ENCODE results near the gene CBR1. TPM values are rescaled to one million over a fixed set of nuclear protein-coding genes. Genes with fewer than 3 reads are reported as not detected.
"Not testable (repeated sequence)": the region's sequence is repeated elsewhere in the genome, so short reads cannot be mapped to it uniquely, and the experiment has no call there.

CBR1 gene
- total and polyA plus RNA-seq, 7 donors, result 102 to 264 (median 180) TPM

DNA sequence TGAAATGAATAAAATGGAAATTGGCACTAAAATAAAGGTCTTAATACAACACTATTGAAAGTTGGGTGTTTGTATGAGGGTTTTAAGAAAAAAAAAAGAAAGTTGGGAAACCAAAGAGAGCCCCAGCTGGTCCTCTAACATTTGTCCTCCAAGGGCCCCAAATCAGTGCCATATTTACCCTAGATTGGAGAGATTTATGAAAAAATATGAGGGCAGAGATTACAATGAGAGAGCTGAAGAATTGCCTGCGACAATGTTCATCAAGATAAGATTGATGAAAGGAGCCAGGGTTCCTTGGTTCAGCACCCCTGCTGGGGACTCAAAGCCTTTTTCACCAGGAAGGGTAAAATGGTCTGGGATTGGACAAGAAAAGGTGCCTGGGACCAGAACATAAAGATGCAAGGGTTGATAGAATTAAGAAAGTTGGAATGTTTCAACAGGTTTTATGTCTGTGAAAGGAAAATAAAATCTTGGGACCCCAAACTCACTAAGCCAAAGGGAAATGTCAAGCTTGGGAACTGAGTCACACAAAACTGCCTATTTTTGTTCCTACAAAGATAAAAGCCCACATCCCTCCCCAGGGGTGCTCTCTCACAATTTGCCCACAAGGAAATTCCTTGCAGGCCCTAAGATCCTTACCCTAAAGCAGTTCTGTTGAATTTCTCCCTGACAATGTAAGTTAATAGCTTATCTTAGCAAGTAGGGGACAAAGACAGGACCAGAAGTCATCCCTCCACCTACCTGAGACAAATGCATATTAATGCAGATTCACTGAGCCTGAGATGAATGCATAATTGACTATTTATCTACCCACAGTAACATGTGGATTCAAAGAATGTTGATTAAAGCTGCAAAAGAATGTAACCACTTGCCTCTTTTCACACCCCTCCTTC is 26.8 kb downstream of the CBR1 start:
- Histone ChIP-seq H3K27ac (no peak overlapping the region), H3K27me3 (peaks cover 0 to 5% (median 4%) of the 10 kb centered on the region in 3 donors), H3K9me3 (peaks cover 0 to 9% (median 0%) of the 10 kb centered on the region in 4 donors), H3K36me3 (no peaks in the 10 kb centered on the region), H3K4me3 (no peak overlapping the region), H3K4me1 (no peaks in the 10 kb centered on the region)
- 73 to 95% methylated on average over 1 of the region's 1 CpG for WGBS, 2 donors
- intact Hi-C loops (cut with DNase I), result no loop called here
- TF ChIP-seq EP300 (IDR thresholded peaks at IDR 0.05) (no peak), POLR2AphosphoS5 (IDR thresholded peaks at IDR 0.05) (no peak), POLR2A (IDR thresholded peaks at IDR 0.05) (no peak)
- TF ChIP-seq, protein P1, sequence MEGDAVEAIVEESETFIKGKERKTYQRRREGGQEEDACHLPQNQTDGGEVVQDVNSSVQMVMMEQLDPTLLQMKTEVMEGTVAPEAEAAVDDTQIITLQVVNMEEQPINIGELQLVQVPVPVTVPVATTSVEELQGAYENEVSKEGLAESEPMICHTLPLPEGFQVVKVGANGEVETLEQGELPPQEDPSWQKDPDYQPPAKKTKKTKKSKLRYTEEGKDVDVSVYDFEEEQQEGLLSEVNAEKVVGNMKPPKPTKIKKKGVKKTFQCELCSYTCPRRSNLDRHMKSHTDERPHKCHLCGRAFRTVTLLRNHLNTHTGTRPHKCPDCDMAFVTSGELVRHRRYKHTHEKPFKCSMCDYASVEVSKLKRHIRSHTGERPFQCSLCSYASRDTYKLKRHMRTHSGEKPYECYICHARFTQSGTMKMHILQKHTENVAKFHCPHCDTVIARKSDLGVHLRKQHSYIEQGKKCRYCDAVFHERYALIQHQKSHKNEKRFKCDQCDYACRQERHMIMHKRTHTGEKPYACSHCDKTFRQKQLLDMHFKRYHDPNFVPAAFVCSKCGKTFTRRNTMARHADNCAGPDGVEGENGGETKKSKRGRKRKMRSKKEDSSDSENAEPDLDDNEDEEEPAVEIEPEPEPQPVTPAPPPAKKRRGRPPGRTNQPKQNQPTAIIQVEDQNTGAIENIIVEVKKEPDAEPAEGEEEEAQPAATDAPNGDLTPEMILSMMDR (IDR thresholded peaks at IDR 0.05), result no peak
- no peak for DNase-seq

DNA sequence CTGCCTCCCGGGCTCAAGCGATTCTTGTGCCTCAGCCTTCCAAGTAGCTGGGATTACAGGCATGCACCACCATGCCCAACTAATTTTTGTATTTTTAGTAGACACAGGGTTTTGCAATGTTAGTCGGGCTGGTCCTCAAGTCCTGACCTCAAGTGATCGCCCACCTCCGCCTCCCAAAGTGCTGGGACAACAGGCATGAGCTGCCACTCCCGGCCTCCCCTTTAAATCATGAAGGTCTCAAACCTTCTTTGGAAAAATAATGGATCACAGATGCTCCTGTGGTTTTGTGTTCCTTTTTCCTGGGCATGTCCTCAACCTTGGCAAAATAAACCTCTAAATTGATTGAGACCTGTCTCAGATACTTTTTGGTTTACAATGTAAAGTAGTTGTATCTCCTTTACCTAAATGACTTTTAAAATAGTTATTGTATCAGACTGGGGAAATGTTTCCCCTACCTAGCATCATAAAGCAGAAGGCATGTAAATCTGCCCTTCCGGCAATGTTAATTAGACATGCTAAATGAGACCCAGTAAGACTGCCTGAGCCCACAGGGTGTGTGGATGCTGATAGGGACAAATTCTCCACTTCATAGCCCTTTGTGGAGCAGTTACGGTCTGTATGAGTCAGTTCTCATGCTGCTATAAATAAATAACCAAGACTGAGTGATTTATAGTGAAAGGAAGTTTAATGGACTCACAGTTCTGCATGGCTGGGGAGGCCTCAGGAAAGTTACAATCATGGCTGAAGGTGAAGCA is 27.8 kb downstream of the CBR1 start:
- WGBS, 2 donors, result 78 to 80% methylated on average over 8 of the region's 8 CpGs
- Histone ChIP-seq H3K4me3 (no peak overlapping the region), H3K9me3 (peaks cover 0 to 9% (median 0%) of the 10 kb centered on the region in 4 donors), H3K4me1 (no peaks in the 10 kb centered on the region), H3K27ac (no peak overlapping the region), H3K27me3 (peaks cover 0 to 5% (median 4%) of the 10 kb centered on the region in 3 donors), H3K36me3 (no peaks in the 10 kb centered on the region)
- DNase-seq, result no peak
- intact Hi-C loops (cut with DNase I), result no loop called here
- TF ChIP-seq POLR2AphosphoS5 (IDR thresholded peaks at IDR 0.05) (no peak), EP300 (IDR thresholded peaks at IDR 0.05) (no peak), POLR2A (IDR thresholded peaks at IDR 0.05) (no peak)

DNA sequence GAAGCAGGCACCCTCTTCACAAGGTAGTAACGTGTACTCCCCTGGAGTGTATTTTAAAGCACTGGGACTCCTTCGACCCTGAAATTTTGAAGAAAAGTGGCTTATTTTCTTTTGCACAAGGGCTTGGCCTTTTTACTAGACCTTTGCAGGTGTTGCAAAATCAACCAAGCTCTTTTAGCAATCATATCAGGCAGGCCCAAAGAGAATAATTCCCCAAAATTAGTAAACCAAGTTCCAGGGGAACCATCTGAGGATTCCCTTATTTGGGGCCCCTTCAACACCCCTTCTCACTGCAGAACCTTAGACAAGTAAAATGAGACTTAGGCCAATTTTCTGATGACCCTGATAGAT is 28.3 kb downstream of the CBR1 start:
- Histone ChIP-seq H3K36me3 (no peaks in the 10 kb centered on the region), H3K4me1 (no peaks in the 10 kb centered on the region), H3K9me3 (peaks cover 0 to 5% (median 0%) of the 10 kb centered on the region in 4 donors), H3K27me3 (peaks cover 0 to 5% (median 4%) of the 10 kb centered on the region in 3 donors), H3K27ac (no peak overlapping the region), H3K4me3 (no peak overlapping the region)
- DNase-seq, result no peak
- intact Hi-C loops (cut with DNase I), result no loop called here
- whole genome bisulfite sequencing, 2 donors, result 56 to 83% methylated on average over 2 of the region's 2 CpGs
- TF ChIP-seq POLR2A (IDR thresholded peaks at IDR 0.05), result no peak
- TF ChIP-seq, protein P1 (IDR thresholded peaks at IDR 0.05), result no peak
- TF ChIP-seq EP300 (IDR thresholded peaks at IDR 0.05), result no peak
- no peak for TF ChIP-seq POLR2AphosphoS5 (IDR thresholded peaks at IDR 0.05)

DNA sequence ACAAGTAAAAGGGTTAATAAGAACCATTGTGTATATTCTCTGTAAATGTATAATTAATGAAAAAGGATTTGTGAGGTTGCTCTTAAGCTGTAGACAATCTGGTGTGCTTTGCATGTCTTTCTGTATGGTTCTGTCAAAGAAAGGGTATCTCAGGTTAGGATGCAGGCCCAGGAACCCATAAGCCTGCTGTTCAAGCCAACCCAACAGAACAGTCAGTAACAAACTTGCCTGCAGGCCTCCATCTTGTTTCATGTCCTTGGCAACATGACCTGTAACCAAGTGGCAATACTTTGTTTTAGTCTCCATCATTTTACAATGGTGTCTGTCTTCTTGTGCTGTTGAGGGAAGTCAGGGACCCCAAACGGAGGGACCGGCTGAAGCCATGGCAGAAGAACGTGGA is 29.2 kb downstream of the CBR1 start:
- H3K27me3 ChIP-seq, result peaks cover 0 to 6% (median 5%) of the 10 kb centered on the region in 3 donors
- TF ChIP-seq POLR2A (IDR thresholded peaks at IDR 0.05), result no peak
- TF ChIP-seq, protein P1 (IDR thresholded peaks at IDR 0.05), result no peak
- no peak for TF ChIP-seq POLR2AphosphoS5 (IDR thresholded peaks at IDR 0.05)
- TF ChIP-seq EP300 (IDR thresholded peaks at IDR 0.05), result no peak
- no peak for DNase-seq
- H3K36me3 ChIP-seq, result no peaks in the 10 kb centered on the region
- H3K4me1 ChIP-seq, result no peaks in the 10 kb centered on the region
- H3K9me3 ChIP-seq, result no peaks in the 10 kb centered on the region
- no peak overlapping the region for H3K4me3 ChIP-seq
- H3K27ac ChIP-seq, result no peak overlapping the region
- 97 to 99% methylated on average over 3 of the region's 3 CpGs for WGBS, 2 donors
- intact Hi-C loops (cut with DNase I), result no loop called here

DNA sequence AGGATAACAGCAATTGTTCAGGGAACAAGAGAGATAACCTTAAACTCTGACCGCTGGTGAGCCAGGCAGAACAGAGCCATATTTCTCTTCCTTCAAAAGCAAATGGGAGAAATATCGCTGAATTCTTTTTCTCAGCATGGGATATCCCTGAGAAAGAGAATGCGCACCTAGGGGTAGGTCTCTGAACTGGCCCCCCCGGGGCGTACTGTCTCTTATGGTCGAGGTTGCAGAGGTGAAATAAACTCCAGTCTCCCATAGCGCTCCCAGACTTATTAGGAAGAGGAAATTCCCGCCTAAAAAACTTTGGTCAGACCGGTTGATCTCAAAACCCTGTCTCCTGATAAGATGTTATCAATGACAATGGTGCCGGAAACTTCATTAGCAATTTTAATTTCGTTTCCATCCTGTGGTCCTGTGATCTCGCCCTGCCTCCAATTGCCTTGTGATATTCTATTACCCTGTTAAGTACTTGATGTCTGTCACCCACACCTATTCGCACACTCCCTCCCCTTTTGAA is 29.9 kb downstream of the CBR1 start:
- intact Hi-C loops (cut with DNase I), result not testable (repeated sequence)
- 73 to 83% methylated on average over 13 of the region's 13 CpGs for WGBS, 2 donors

More for the DNA sequence above, 29.9 kb downstream of the CBR1 start:
- peaks cover under 1 to 13% (median 5%) of the 10 kb centered on the region in 3 donors for H3K27me3 ChIP-seq
- H3K4me1 ChIP-seq, H3K4me3 ChIP-seq, H3K36me3 ChIP-seq, H3K9me3 ChIP-seq, DNase-seq, H3K27ac ChIP-seq: not testable (repeated sequence)
